ENCODE data around the gene SERPINB10. TPM values are rescaled to one million over a fixed set of nuclear protein-coding genes. Genes with fewer than 3 reads are reported as not detected.

The SERPINB10 gene
- total and polyA plus RNA-seq, 2 donors (not counting 1 experiment from before 2014, with no cell fraction given): not detected

DNA sequence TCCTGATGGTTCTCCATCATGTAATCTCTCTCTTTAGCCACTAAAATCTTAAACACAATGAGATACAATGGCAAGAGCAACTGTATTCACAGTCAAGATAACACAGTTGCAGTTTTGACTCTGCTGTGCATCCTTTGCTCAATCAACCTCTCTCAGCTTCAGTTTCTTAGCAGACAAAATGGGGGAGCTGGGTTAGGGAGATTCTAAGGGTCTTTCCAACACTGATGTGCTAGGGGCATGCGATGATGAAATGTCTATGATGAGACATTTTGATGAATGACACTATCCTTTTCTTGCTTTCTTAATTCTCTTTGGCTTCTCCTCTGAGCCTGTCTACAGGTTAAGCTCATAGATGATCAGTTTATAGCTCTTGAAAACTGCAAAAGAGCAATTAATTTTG lies 1.1 kb downstream of the SERPINB10 start:
- Histone ChIP-seq H3K9ac (ENCODE audit: low read length) (no peak overlapping the region), H3K4me3 (ENCODE audit: control extremely low read depth in 1 of 5, extremely low read depth in 1 of 5, insufficient read depth in 1 of 5, low read depth in 2 of 5, low read length in 4 of 5) (no peak overlapping the region), H3K4me2 (replicated peaks; ENCODE audit: low read depth, low read length, poor library complexity, severe bottlenecking) (no peak overlapping the region), H3K36me3 (replicated peaks in 1 of 2; ENCODE audit: control extremely low read depth in 1 of 2, control insufficient read depth in 1 of 2, extremely low read depth in 1 of 2, insufficient read depth in 2 of 2, low read length in 1 of 2) (no peaks in the 10 kb centered on the region), H3K27ac (ENCODE audit: low read length in 2 of 2) (no peak overlapping the region), H4K20me1 (ENCODE audit: control insufficient read depth, insufficient read depth, low read length, poor library complexity, severe bottlenecking) (no peaks in the 10 kb centered on the region), H3K4me1 (ENCODE audit: control insufficient read depth in 2 of 2, insufficient read depth in 2 of 2, low read length in 2 of 2) (no peaks in the 10 kb centered on the region), H3K27me3 (replicated peaks in 1 of 4; ENCODE audit: control extremely low read depth in 1 of 4, control insufficient read depth in 3 of 4, insufficient read depth in 4 of 4, low read length in 3 of 4) (no peaks in the 10 kb centered on the region), H3K9me3 (ENCODE audit: control extremely low read depth in 1 of 3, control insufficient read depth in 2 of 3, insufficient read depth in 1 of 3, low read length in 2 of 3) (no peaks in the 10 kb centered on the region), H2AFZ (ENCODE audit: insufficient read depth, low read depth, low read length, poor library complexity, severe bottlenecking) (no peak overlapping the region), H3K79me2 (ENCODE audit: control insufficient read depth, insufficient read depth, low read length) (no peaks in the 10 kb centered on the region)
- DNase-seq (no peak), ATAC-seq (ENCODE audit: low read depth) (no peak)
- CTCF ChIA-PET: interaction anchor here (1.2 to 1.5 kb wide), 3 partner anchors 18 to 86 kb away, joined by 3 read pairs; no protein-coding TSS in a partner anchor
- intact Hi-C loops (cut with micrococcal nuclease): no loop called here
- H3K4me1 Mint-ChIP-seq: peaks cover 6% of the 10 kb centered on the region
- no peaks in the 10 kb centered on the region for H3K9me3 Mint-ChIP-seq (ENCODE audit: insufficient read depth)
- POLR2A ChIA-PET: no interaction called here
- WGBS (ENCODE audit: insufficient coverage): no CpG with 5 or more reads among the region's 1 CpG
- H3K4me3 Mint-ChIP-seq: no peak overlapping the region
- TF ChIP-seq EZH2 (IDR thresholded peaks at IDR 0.05; ENCODE audit: borderline replicate concordance, insufficient read depth, low read depth, low read length, poor library complexity, severe bottlenecking): no peak
- no peak overlapping the region for H3K27ac Mint-ChIP-seq
- peaks cover 13% of the 10 kb centered on the region for H3K27me3 Mint-ChIP-seq

DNA sequence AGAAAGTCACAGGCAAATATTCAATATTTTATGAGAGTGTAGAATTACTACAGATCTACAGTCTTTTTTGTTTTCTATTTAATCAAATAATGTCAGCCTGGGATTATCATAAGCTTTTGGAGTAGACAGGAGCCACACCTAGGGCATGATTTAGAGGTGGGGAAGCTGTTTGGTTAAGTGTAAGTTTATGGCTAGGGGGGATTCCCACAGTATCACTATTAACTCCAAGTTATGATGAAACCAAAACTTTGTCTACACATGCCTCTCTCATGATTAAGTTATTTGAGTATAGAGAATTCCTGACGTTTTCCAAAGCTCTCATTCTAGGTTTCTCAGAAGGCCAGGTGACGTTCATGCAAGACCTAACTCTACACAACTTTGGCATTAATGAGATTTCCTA lies 2.1 kb downstream of the SERPINB10 start:
- H3K4me1 Mint-ChIP-seq: peaks cover 6% of the 10 kb centered on the region
- H3K27me3 Mint-ChIP-seq: peaks cover 16% of the 10 kb centered on the region
- no peaks in the 10 kb centered on the region for H3K79me2 ChIP-seq (ENCODE audit: control insufficient read depth, insufficient read depth, low read length)
- intact Hi-C loops (cut with micrococcal nuclease): no loop called here
- H3K4me3 ChIP-seq (ENCODE audit: control extremely low read depth in 1 of 5, extremely low read depth in 1 of 5, insufficient read depth in 1 of 5, low read depth in 2 of 5, low read length in 4 of 5): no peak overlapping the region
- no peaks in the 10 kb centered on the region for H3K9me3 ChIP-seq (ENCODE audit: control extremely low read depth in 1 of 3, control insufficient read depth in 2 of 3, insufficient read depth in 1 of 3, low read length in 2 of 3)
- no CpG with 5 or more reads among the region's 2 CpGs for WGBS (ENCODE audit: insufficient coverage)
- no peak overlapping the region for H3K27ac ChIP-seq (ENCODE audit: low read length in 2 of 2)
- no peak overlapping the region for H3K9ac ChIP-seq (ENCODE audit: low read length)
- no peaks in the 10 kb centered on the region for H3K36me3 ChIP-seq (replicated peaks in 1 of 2; ENCODE audit: control extremely low read depth in 1 of 2, control insufficient read depth in 1 of 2, extremely low read depth in 1 of 2, insufficient read depth in 2 of 2, low read length in 1 of 2)
- TF ChIP-seq, protein P1, sequence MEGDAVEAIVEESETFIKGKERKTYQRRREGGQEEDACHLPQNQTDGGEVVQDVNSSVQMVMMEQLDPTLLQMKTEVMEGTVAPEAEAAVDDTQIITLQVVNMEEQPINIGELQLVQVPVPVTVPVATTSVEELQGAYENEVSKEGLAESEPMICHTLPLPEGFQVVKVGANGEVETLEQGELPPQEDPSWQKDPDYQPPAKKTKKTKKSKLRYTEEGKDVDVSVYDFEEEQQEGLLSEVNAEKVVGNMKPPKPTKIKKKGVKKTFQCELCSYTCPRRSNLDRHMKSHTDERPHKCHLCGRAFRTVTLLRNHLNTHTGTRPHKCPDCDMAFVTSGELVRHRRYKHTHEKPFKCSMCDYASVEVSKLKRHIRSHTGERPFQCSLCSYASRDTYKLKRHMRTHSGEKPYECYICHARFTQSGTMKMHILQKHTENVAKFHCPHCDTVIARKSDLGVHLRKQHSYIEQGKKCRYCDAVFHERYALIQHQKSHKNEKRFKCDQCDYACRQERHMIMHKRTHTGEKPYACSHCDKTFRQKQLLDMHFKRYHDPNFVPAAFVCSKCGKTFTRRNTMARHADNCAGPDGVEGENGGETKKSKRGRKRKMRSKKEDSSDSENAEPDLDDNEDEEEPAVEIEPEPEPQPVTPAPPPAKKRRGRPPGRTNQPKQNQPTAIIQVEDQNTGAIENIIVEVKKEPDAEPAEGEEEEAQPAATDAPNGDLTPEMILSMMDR (IDR thresholded peaks at IDR 0.05): no peak
- no peak for TF ChIP-seq EZH2 (IDR thresholded peaks at IDR 0.05; ENCODE audit: borderline replicate concordance, insufficient read depth, low read depth, low read length, poor library complexity, severe bottlenecking)
- H4K20me1 ChIP-seq (ENCODE audit: control insufficient read depth, insufficient read depth, low read length, poor library complexity, severe bottlenecking): no peaks in the 10 kb centered on the region
- H3K4me3 Mint-ChIP-seq: no peak overlapping the region
- H3K4me2 ChIP-seq (replicated peaks; ENCODE audit: low read depth, low read length, poor library complexity, severe bottlenecking): no peak overlapping the region
- H3K9me3 Mint-ChIP-seq (ENCODE audit: insufficient read depth): no peaks in the 10 kb centered on the region
- CTCF ChIA-PET: interaction anchor here (1.2 to 1.5 kb wide), 3 partner anchors 19 to 85 kb away, joined by 3 read pairs; no protein-coding TSS in a partner anchor
- no peak overlapping the region for H3K27ac Mint-ChIP-seq
- ATAC-seq (ENCODE audit: low read depth) (no peak), DNase-seq (no peak)
- no peak overlapping the region for H2AFZ ChIP-seq (ENCODE audit: insufficient read depth, low read depth, low read length, poor library complexity, severe bottlenecking)
- POLR2A ChIA-PET: no interaction called here
- H3K4me1 ChIP-seq (ENCODE audit: control insufficient read depth in 2 of 2, insufficient read depth in 2 of 2, low read length in 2 of 2): no peaks in the 10 kb centered on the region
- no peaks in the 10 kb centered on the region for H3K27me3 ChIP-seq (replicated peaks in 1 of 4; ENCODE audit: control extremely low read depth in 1 of 4, control insufficient read depth in 3 of 4, insufficient read depth in 4 of 4, low read length in 3 of 4)
